Measurements from ENCODE around the gene NUSAP1. TPM values are rescaled to one million over a fixed set of nuclear protein-coding genes. Genes with fewer than 3 reads are reported as not detected.
"Not testable (repeated sequence)": the region's sequence is repeated elsewhere in the genome, so short reads cannot be mapped to it uniquely, and the experiment has no call there.

Gene NUSAP1
- total RNA-seq, 1 experiment from 2014 or later, result 205 TPM

GRCh38 chr15:41292521-41292920 is 40.2 kb upstream of the NUSAP1 start:
- H3K9me3 ChIP-seq (ENCODE audit: low read depth, low read length, poor library complexity, severe bottlenecking), result no peaks in the 10 kb centered on the region
- peaks cover 58% of the 10 kb centered on the region for H3K36me3 ChIP-seq (ENCODE audit: insufficient read depth, low read length, poor library complexity, severe bottlenecking)
- no peak for DNase-seq (ENCODE audit: low spot score)
- H3K27me3 ChIP-seq (replicated peaks; ENCODE audit: insufficient read depth, low read depth, low read length, poor library complexity), result no peaks in the 10 kb centered on the region
- H3K27ac ChIP-seq (ENCODE audit: low read depth, low read length, poor library complexity, severe bottlenecking), result no peak overlapping the region
- BruUV-seq (replicated peaks), result no TSS peak
- H3K4me1 ChIP-seq (ENCODE audit: insufficient read depth, low read length, poor library complexity, severe bottlenecking), result no peaks in the 10 kb centered on the region
- intact Hi-C loops (cut with micrococcal nuclease; ENCODE audit: unreplicated experiment), result no loop called here
- ChIA-PET CTCF (no interaction called here), POLR2A (ENCODE audit: low non-redundant PET) (no interaction called here)
- no peak for TF ChIP-seq EZH2 (IDR thresholded peaks at IDR 0.05; ENCODE audit: borderline replicate concordance, low read depth, low read length, poor library complexity, severe bottlenecking)
- TF ChIP-seq CTCF (conservative IDR thresholded peaks at IDR 0.05; ENCODE audit: low read depth, low read length), result no peak
- no peak overlapping the region for H3K4me3 ChIP-seq (ENCODE audit: low read depth, low read length, poor library complexity, severe bottlenecking)

GRCh38 chr15:41301139-41301538 is 31.5 kb upstream of the NUSAP1 start:
- Histone ChIP-seq H3K27ac (ENCODE audit: low read depth, low read length, poor library complexity, severe bottlenecking) (peak overlapping the region; percentile 55), H3K36me3 (ENCODE audit: insufficient read depth, low read length, poor library complexity, severe bottlenecking) (peaks cover 40% of the 10 kb centered on the region)
- H3K27me3 ChIP-seq (replicated peaks; ENCODE audit: insufficient read depth, low read depth, low read length, poor library complexity); intact Hi-C loops (cut with micrococcal nuclease; ENCODE audit: unreplicated experiment); CTCF ChIA-PET; H3K4me1 ChIP-seq (ENCODE audit: insufficient read depth, low read length, poor library complexity, severe bottlenecking); H3K4me3 ChIP-seq (ENCODE audit: low read depth, low read length, poor library complexity, severe bottlenecking); H3K9me3 ChIP-seq (ENCODE audit: low read depth, low read length, poor library complexity, severe bottlenecking); BruUV-seq (replicated peaks); DNase-seq (ENCODE audit: low spot score); POLR2A ChIA-PET (ENCODE audit: low non-redundant PET): not testable (repeated sequence)

- Histone ChIP-seq H3K4me1 (ENCODE audit: insufficient read depth, low read length, poor library complexity, severe bottlenecking) (no peaks in the 10 kb centered on the region), H3K36me3 (ENCODE audit: insufficient read depth, low read length, poor library complexity, severe bottlenecking) (peaks cover 41% of the 10 kb centered on the region), H3K4me3 (ENCODE audit: low read depth, low read length, poor library complexity, severe bottlenecking) (no peak overlapping the region), H3K9me3 (ENCODE audit: low read depth, low read length, poor library complexity, severe bottlenecking) (no peaks in the 10 kb centered on the region), H3K27me3 (replicated peaks; ENCODE audit: insufficient read depth, low read depth, low read length, poor library complexity) (no peaks in the 10 kb centered on the region), H3K27ac (ENCODE audit: low read depth, low read length, poor library complexity, severe bottlenecking) (peak overlapping the region; percentile 55)
- no peak for TF ChIP-seq EZH2 (IDR thresholded peaks at IDR 0.05; ENCODE audit: borderline replicate concordance, low read depth, low read length, poor library complexity, severe bottlenecking)
- TF ChIP-seq CTCF (conservative IDR thresholded peaks at IDR 0.05; ENCODE audit: low read depth, low read length), result no peak
- ChIA-PET POLR2A (ENCODE audit: low non-redundant PET) (no interaction called here), CTCF (no interaction called here)
- intact Hi-C loops (cut with micrococcal nuclease; ENCODE audit: unreplicated experiment), result no loop called here
- no peak for DNase-seq (ENCODE audit: low spot score)
- BruUV-seq (replicated peaks), result no TSS peak
These were observed 31.1 kb upstream of the NUSAP1 start for GRCh38 chr15:41301587-41301986.

- intact Hi-C loops (cut with micrococcal nuclease; ENCODE audit: unreplicated experiment), result no loop called here
- TF ChIP-seq CTCF (conservative IDR thresholded peaks at IDR 0.05; ENCODE audit: low read depth, low read length) (no peak), EZH2 (IDR thresholded peaks at IDR 0.05; ENCODE audit: borderline replicate concordance, low read depth, low read length, poor library complexity, severe bottlenecking) (no peak)
- POLR2A ChIA-PET (ENCODE audit: low non-redundant PET), result no interaction called here
- no peaks in the 10 kb centered on the region for H3K27me3 ChIP-seq (replicated peaks; ENCODE audit: insufficient read depth, low read depth, low read length, poor library complexity)
- no peaks in the 10 kb centered on the region for H3K9me3 ChIP-seq (ENCODE audit: low read depth, low read length, poor library complexity, severe bottlenecking)
- DNase-seq (ENCODE audit: low spot score), result no peak
- H3K27ac ChIP-seq (ENCODE audit: low read depth, low read length, poor library complexity, severe bottlenecking), result no peak overlapping the region
- no peaks in the 10 kb centered on the region for H3K4me1 ChIP-seq (ENCODE audit: insufficient read depth, low read length, poor library complexity, severe bottlenecking)
- H3K4me3 ChIP-seq (ENCODE audit: low read depth, low read length, poor library complexity, severe bottlenecking), result no peak overlapping the region
- BruUV-seq (replicated peaks), result TSS peak; percentile 2
- peaks cover 24% of the 10 kb centered on the region for H3K36me3 ChIP-seq (ENCODE audit: insufficient read depth, low read length, poor library complexity, severe bottlenecking)
- CTCF ChIA-PET, result no interaction called here
These were observed 28.4 kb upstream of the NUSAP1 start for GRCh38 chr15:41304149-41304770.
